IPS DF 4.7 (cell line): ENCODE results near the gene CNTNAP3.
"Not testable (repeated sequence)": the region's sequence is repeated elsewhere in the genome, so short reads cannot be mapped to it uniquely, and the experiment has no call there.

Experiments used
- DNase-seq: peaks from one replicate; pipeline ENCODE4 v3.0.0-alpha.2; 2013; ENCODE audit warnings: low spot score; ENCODE audit errors: extremely low read depth

CNTNAP3 gene

GRCh38 chr9:39073537-39073936 lies 214.4 kb downstream of the CNTNAP3 start:
- DNase-seq = not testable (repeated sequence)

- DNase-seq = not testable (repeated sequence)
Measured at GRCh38 chr9:39067683-39068082, 220.3 kb downstream of the CNTNAP3 start.

- not testable (repeated sequence) for DNase-seq
Measured at GRCh38 chr9:39062966-39063365, 225.0 kb downstream of the CNTNAP3 start.

- DNase-seq = not testable (repeated sequence)
Measured at GRCh38 chr9:39054453-39054852, 233.5 kb downstream of the CNTNAP3 start.

GRCh38 chr9:39046833-39047232 lies 241.1 kb downstream of the CNTNAP3 start:
- DNase-seq = not testable (repeated sequence)

GRCh38 chr9:39042352-39042803 lies 245.6 kb downstream of the CNTNAP3 start:
- DNase-seq = not testable (repeated sequence)

GRCh38 chr9:39041774-39042173 lies 246.2 kb downstream of the CNTNAP3 start:
- not testable (repeated sequence) for DNase-seq

GRCh38 chr9:39039148-39039547 lies 248.8 kb downstream of the CNTNAP3 start:
- not testable (repeated sequence) for DNase-seq

- not testable (repeated sequence) for DNase-seq
Measured at GRCh38 chr9:39038221-39038620, 249.7 kb downstream of the CNTNAP3 start.

- not testable (repeated sequence) for DNase-seq
Measured at GRCh38 chr9:39033849-39034248, 254.1 kb downstream of the CNTNAP3 start.

GRCh38 chr9:39030204-39031019 lies 257.6 kb downstream of the CNTNAP3 start:
- not testable (repeated sequence) for DNase-seq

- DNase-seq = not testable (repeated sequence)
Measured at GRCh38 chr9:39028855-39029254, 259.1 kb downstream of the CNTNAP3 start.

GRCh38 chr9:39028168-39028567 lies 259.8 kb downstream of the CNTNAP3 start:
- not testable (repeated sequence) for DNase-seq

GRCh38 chr9:39025911-39026588 lies 261.9 kb downstream of the CNTNAP3 start:
- DNase-seq = not testable (repeated sequence)
